GM06990 (cell line): ENCODE measurements around the gene KIF18B.

Experiments used
- DNase-seq: peaks from one replicate; pipeline ENCODE4 v3.0.0-alpha.2; 2011; ENCODE audit not compliant: insufficient read length; ENCODE audit errors: extremely low read depth
- H3K27me3 ChIP-seq: replicated peaks from 2 replicates; pipeline ENCODE4 v1.6.0; 2011; ENCODE audit warnings: low read length; ENCODE audit not compliant: control insufficient read depth, insufficient read depth
- H3K36me3 ChIP-seq: 2 replicates; pipeline ENCODE4 v1.5.1; 2011; ENCODE audit warnings: low read length; ENCODE audit not compliant: control insufficient read depth, insufficient read depth
- H3K4me3 ChIP-seq: replicated peaks from 2 replicates; pipeline ENCODE4 v1.5.1; 2011; ENCODE audit warnings: low read depth, mild to moderate bottlenecking, control low read depth, low read length
- TF ChIP-seq, protein P1 (sequence below): IDR thresholded peaks from 2 replicates; pipeline ENCODE4 v1.5.1; 2011; ENCODE audit warnings: low read length, control low read depth, mild to moderate bottlenecking, inconsistent platforms; ENCODE audit not compliant: insufficient read depth, poor library complexity, severe bottlenecking

KIF18B gene

GRCh38 chr17:44918006-44918405, 29.6 kb downstream of the KIF18B start:
- TF ChIP-seq, protein P1, sequence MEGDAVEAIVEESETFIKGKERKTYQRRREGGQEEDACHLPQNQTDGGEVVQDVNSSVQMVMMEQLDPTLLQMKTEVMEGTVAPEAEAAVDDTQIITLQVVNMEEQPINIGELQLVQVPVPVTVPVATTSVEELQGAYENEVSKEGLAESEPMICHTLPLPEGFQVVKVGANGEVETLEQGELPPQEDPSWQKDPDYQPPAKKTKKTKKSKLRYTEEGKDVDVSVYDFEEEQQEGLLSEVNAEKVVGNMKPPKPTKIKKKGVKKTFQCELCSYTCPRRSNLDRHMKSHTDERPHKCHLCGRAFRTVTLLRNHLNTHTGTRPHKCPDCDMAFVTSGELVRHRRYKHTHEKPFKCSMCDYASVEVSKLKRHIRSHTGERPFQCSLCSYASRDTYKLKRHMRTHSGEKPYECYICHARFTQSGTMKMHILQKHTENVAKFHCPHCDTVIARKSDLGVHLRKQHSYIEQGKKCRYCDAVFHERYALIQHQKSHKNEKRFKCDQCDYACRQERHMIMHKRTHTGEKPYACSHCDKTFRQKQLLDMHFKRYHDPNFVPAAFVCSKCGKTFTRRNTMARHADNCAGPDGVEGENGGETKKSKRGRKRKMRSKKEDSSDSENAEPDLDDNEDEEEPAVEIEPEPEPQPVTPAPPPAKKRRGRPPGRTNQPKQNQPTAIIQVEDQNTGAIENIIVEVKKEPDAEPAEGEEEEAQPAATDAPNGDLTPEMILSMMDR, result no peak
- no peak for DNase-seq
- Histone ChIP-seq H3K27me3 (no peaks in the 10 kb centered on the region), H3K4me3 (no peak overlapping the region), H3K36me3 (no peaks in the 10 kb centered on the region)

DNA sequence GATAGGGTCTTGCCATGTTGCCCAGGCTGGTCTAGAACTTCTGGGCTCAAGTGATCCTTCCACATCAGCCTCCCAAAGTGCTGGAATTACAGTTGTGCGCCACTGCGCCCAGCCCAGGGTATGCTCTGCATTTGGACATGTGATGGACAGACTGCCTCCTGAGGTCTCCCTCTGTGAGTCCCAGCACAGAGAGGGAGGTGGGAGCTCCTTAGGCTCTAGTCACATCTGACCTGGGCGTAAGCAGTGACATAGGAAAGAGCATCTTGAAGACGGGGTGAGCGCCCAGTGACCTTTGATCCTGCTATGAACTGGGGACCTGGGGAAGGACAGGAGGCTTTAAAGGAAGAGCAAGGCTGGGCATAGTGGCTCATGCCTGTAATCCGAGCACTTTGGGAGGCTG, 30.1 kb downstream of the KIF18B start:
- TF ChIP-seq, protein P1, result no peak
- no peaks in the 10 kb centered on the region for H3K27me3 ChIP-seq
- H3K36me3 ChIP-seq, result no peaks in the 10 kb centered on the region
- DNase-seq, result no peak
- H3K4me3 ChIP-seq, result no peak overlapping the region

GRCh38 chr17:44916781-44917241, 30.8 kb downstream of the KIF18B start:
- TF ChIP-seq, protein P1, result no peak
- Histone ChIP-seq H3K27me3 (no peaks in the 10 kb centered on the region), H3K36me3 (no peaks in the 10 kb centered on the region), H3K4me3 (no peak overlapping the region)
- no peak for DNase-seq

DNA sequence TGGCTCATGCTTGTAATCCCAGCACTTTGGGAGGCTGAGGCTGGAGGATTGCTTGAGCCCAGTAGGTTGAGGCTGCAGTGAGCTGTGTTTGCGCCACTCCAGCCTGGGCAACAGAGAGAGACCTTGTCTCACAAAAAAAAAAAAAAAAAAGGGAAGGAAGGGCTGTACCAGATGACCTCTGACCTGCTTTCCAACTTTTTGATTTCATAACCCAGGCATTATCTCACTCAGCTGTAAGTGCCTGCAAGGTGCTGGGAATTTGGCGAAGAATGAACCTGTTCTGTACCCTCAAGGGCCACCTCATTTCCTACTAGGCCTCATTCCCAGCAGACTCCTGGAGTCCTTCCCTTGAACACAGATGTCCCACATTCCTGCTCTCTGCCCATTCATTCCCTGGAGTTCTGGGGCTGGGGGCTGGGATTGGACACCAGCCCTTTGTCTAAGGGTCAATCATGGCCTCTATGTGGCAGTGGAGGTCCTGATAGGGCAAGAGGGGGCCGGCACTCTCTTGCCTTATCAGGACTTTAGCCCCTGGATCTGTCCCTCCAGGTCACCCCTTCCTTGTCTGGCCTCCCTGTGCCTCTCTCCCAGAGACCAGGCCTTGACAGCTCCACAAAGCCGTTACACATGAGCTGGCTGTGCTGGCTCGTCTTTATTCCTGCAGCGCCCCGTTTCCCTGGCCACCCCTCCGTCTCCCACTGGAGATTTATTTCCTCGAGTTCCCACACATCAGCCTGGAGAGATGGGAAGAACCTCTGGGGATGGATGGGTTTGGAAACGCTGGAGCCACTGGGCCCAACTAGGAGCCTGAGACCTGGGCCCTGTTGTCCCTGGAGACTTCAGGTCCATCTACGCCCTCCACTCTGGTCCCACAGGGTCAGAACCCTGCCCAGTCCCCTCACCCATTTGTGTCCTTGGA, 31.5 kb downstream of the KIF18B start:
- no peak for DNase-seq
- Histone ChIP-seq H3K36me3 (no peaks in the 10 kb centered on the region), H3K27me3 (no peaks in the 10 kb centered on the region), H3K4me3 (no peak overlapping the region)
- TF ChIP-seq, protein P1, result no peak

DNA sequence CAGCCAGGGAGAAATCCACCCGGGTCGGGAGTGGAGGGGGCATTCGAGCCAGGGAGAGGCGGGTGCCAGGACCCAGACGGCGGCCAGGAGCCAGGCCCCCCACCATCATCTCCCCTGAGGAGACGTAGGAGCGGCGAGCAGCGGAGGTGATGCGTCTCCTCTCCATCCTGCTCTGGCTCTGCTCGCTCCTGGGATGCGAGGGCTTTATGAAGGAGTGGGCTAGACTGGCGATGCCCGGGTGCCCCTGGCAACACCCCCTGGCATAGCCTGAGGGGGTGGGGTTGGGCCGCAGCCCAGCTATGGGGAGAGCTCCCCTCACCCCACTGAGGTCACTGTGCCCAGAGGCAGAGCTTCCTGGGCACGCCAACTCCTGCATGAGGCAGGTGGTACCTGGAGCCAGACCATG, 32.2 kb downstream of the KIF18B start, which contains the start of gene GFAP:
Gene GFAP (minus strand): TSS at position 180 of the 406 bp plus-strand sequence. CDS start 14 bp downstream, at position 166.
- H3K4me3 ChIP-seq, result no peak within 1 kb of the TSS
- TF ChIP-seq, protein P1, result no peak
- no peaks in the 10 kb centered on the region for H3K36me3 ChIP-seq
- H3K27me3 ChIP-seq, result no peaks in the 10 kb centered on the region
- DNase-seq, result no peak
